BE2C (cell line): ENCODE results near the gene LCN12.

Source experiments
- DNase-seq: peaks from one replicate; pipeline ENCODE4 v3.0.0-alpha.2; 2020
- H3K27me3 ChIP-seq: fragments of 250-450 bp; sonication (Bioruptor Pico); 2 replicates; pipeline ENCODE4 v1.5.1; 2020; ENCODE audit warnings: mild to moderate bottlenecking
- H3K36me3 ChIP-seq: fragments of 250-450 bp; sonication (Bioruptor Pico); 2 replicates; pipeline ENCODE4 v1.5.1; 2020; ENCODE audit warnings: mild to moderate bottlenecking
- H3K4me1 ChIP-seq: fragments of 250-450 bp; sonication (Bioruptor Pico); 2 replicates; pipeline ENCODE4 v1.5.1; 2020
- H3K4me3 ChIP-seq: 2 replicates; pipeline ENCODE4 v1.5.1; 2011; ENCODE audit warnings: low read depth, low read length
- H3K9me3 ChIP-seq: fragments of 250-450 bp; sonication (Bioruptor Pico); 2 replicates; pipeline ENCODE4 v1.5.1; 2020
- CTCF ChIP-seq: IDR thresholded peaks from 2 replicates; pipeline ENCODE4 v1.5.1; 2012; ENCODE audit warnings: mild to moderate bottlenecking, low read depth, low read length

Gene LCN12

DNA sequence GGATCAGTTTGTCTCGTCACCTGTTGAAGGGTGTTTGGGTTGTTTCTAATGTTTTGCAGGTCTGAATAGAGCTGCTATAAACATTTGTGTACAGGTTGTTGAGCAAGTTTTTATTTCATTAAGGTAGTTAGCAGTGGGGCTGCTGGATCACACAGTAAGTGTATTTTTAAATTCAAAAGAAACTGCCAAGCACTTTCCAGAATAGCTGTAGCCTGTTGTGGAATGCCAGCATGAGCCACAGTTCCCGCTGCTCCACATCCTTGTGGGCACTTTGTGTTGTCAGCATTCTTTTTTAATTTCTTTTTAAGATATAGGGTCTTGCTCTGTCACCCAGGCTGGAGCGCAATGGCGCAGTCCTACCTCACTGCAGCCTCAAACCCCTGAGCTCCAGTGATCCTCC lies 22.1 kb upstream of the LCN12 start:
- H3K4me3 ChIP-seq: no peak overlapping the region
- no peaks in the 10 kb centered on the region for H3K9me3 ChIP-seq
- peaks cover 36% of the 10 kb centered on the region for H3K36me3 ChIP-seq
- H3K4me1 ChIP-seq: 0 out of 2 replicates have a peak, but pooled peaks cover 3% of the 10 kb centered on the region
- no peak for TF ChIP-seq CTCF
- DNase-seq: no peak
- no peaks in the 10 kb centered on the region for H3K27me3 ChIP-seq

DNA sequence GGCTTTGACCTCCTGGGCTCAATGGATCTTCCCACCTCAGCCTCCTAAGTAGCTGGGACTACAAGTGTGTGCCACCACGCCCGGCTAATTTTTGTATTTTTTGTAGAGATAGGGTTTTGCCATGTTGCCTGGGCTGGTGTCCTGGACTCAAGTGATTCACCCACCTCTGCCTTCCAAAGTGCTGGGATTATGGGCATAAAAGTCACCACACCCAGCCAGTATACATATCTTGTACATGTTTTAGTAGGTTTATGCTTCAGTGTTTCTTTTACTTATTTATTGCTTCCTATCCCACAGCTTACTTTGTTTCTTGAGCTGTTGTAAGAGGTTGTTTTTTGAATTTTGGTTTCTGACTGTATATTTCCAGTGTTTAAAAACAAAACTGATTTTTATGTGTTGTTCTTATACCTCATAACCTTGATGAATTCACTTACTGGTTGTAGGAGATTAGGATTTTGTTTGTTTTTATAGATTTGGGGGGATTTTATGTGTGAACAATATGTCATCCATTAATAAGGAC lies 20.4 kb upstream of the LCN12 start:
- TF ChIP-seq CTCF: no peak
- no peaks in the 10 kb centered on the region for H3K27me3 ChIP-seq
- DNase-seq: no peak
- no peak overlapping the region for H3K4me3 ChIP-seq
- 0 out of 2 replicates have a peak, but pooled peaks cover 3% of the 10 kb centered on the region for H3K4me1 ChIP-seq
- peaks cover 23% of the 10 kb centered on the region for H3K36me3 ChIP-seq
- H3K9me3 ChIP-seq: no peaks in the 10 kb centered on the region

GRCh38 chr9:136934277-136934676 lies 17.8 kb upstream of the LCN12 start:
- H3K36me3 ChIP-seq: peaks cover 23% of the 10 kb centered on the region
- no peaks in the 10 kb centered on the region for H3K9me3 ChIP-seq
- H3K4me1 ChIP-seq: no peaks in the 10 kb centered on the region
- H3K4me3 ChIP-seq: no peak overlapping the region
- no peak for DNase-seq
- no peak for TF ChIP-seq CTCF
- no peaks in the 10 kb centered on the region for H3K27me3 ChIP-seq

DNA sequence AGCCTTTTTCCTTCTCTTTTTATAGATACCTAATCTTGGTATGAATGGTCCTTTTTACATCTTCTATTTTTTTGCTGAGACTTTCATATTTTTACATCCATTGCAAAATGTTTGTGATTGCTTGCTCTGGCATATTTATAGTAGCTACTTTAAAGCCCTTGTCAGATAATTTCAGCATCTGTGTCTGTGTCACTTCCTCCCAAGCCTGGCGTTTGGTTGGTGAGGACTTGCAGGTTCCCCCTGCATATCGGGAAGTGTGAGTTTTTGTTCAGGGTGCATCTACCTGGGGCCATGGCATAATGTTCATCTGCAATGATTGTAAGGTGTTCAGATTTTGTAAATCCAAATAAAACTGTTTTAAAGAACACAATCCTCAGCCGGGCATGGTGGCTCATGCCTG lies 16.4 kb upstream of the LCN12 start:
- peaks cover 32% of the 10 kb centered on the region for H3K36me3 ChIP-seq
- no peak for DNase-seq

DNA sequence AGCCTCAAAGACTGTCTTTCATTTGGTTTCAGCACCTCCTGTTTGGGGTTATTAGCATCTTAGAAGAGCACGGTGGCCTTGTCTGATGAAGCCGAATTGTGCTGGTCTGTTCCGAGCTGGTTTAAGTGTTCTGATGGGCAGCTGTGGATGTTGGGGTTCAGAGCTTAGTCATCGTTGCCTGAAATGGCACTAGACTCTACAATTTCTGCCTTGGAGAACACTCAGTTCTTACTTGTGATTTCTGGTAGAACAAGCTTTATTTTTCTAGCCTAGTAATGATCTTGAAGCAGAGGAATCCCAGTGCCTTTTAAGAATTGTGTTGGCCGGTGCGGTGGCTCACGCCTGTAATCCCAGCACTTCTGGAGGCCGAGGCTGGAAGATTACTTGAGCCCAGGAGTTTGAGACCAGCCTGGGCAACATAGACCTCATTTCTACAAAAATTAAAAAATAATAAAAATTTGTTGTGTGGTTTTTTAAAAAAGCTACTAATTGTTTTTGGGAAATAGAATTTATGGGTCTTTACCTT lies 15.4 kb upstream of the LCN12 start:
- no peak for DNase-seq
- Histone ChIP-seq H3K9me3 (no peaks in the 10 kb centered on the region), H3K27me3 (no peaks in the 10 kb centered on the region), H3K36me3 (peaks cover 40% of the 10 kb centered on the region), H3K4me3 (no peak overlapping the region), H3K4me1 (no peaks in the 10 kb centered on the region)
- no peak for TF ChIP-seq CTCF

More for the DNA sequence above, 16.4 kb upstream of the LCN12 start:
- TF ChIP-seq CTCF: no peak
- Histone ChIP-seq H3K27me3 (no peaks in the 10 kb centered on the region), H3K4me1 (no peaks in the 10 kb centered on the region), H3K9me3 (no peaks in the 10 kb centered on the region), H3K4me3 (no peak overlapping the region)

DNA sequence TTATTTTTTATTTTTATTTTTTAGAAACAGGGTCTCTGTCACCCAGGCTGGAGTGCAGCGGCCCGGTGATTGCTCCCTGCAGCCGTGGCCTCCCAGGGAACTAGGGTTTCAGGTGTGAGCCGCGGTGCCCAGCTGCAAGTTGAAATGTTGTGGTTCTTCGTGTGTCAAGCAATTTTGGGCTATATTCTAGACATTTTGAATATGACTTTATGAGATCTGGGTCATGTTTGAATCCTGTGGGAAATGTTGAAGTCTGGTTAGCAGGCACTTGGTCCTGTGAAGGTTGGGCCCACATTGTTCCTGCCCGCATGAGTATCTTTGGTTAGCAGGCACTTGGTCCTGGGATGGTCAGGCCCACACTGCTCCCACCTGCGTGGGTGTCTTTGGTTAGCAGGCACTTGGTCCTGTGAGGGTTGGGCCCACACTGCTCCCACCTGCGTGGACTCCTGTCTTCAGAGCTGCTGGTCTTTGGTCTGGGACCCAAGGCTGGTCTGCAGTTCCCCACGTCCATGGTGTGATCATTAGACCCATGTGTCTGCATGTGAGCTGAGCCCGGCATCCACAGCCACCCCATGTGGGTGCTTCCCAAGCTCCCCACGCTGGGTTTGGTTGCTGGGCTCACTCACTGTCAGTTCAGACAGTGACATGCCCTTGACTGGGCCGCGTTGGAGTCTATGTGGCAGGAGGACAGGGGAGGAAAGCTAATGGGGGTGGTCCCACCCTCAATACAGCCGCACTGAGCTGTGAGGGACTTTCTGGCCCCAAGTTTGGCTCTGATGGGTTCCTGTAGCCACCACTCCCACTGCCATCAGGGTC lies 14.7 kb upstream of the LCN12 start:
- no peaks in the 10 kb centered on the region for H3K4me1 ChIP-seq
- no peaks in the 10 kb centered on the region for H3K9me3 ChIP-seq
- TF ChIP-seq CTCF: no peak
- H3K27me3 ChIP-seq: no peaks in the 10 kb centered on the region
- no peak overlapping the region for H3K4me3 ChIP-seq
- H3K36me3 ChIP-seq: peaks cover 44% of the 10 kb centered on the region
- no peak for DNase-seq
